HepG2 (cell line): ENCODE measurements around the gene ATP5MC2. TPM values are rescaled to one million over a fixed set of nuclear protein-coding genes. Genes with fewer than 3 reads are reported as not detected.

ENCODE experiments used
- AGO1 ChIP-seq: fragments of 200-400 bp; formaldehyde crosslinking; IDR thresholded peaks from 2 replicates; pipeline ENCODE4 v1.6.1; 2017; ENCODE audit warnings: mild to moderate bottlenecking, low read depth, low read length, moderate library complexity; ENCODE audit not compliant: poor library complexity, severe bottlenecking
- ATF3 ChIP-seq: sonication (generic); formaldehyde crosslinking; IDR thresholded peaks from 2 replicates; pipeline ENCODE4 v1.4.0; 2020; ENCODE audit warnings: missing genetic modification reagents
- BCL6 ChIP-seq: IDR thresholded peaks from 2 replicates; pipeline ENCODE4 v1.6.1; 2016; ENCODE audit warnings: missing genetic modification reagents, missing compliant biosample characterization
- CREM ChIP-seq, 2 experiments: sonication (generic) in 1 of 2; formaldehyde crosslinking in 1 of 2; IDR thresholded peaks; 2 replicates each; pipeline versions ENCODE4 v1.4.0 to v1.6.1; 2016 to 2020; ENCODE audit warnings: antibody characterized with exemption in 1 of 2, mild to moderate bottlenecking in 1 of 2, missing genetic modification reagents in 1 of 2
- HDAC1 ChIP-seq: sonication (generic); formaldehyde crosslinking; IDR thresholded peaks from 2 replicates; pipeline ENCODE4 v1.5.1; 2020; ENCODE audit warnings: mild to moderate bottlenecking, missing genetic modification reagents
- HOXD1 ChIP-seq: sonication (generic); formaldehyde crosslinking; IDR thresholded peaks from 2 replicates; pipeline ENCODE4 v1.5.0; 2020; ENCODE audit warnings: missing genetic modification reagents
- MED8 ChIP-seq: sonication (generic); formaldehyde crosslinking; IDR thresholded peaks from 2 replicates; pipeline ENCODE4 v1.8.1; 2023; ENCODE audit warnings: mild to moderate bottlenecking, missing genetic modification reagents; ENCODE audit not compliant: insufficient replicate concordance
- MEIS1 ChIP-seq: sonication (generic); formaldehyde crosslinking; IDR thresholded peaks from 2 replicates; pipeline ENCODE4 v1.9.0; 2021; ENCODE audit warnings: mild to moderate bottlenecking, missing genetic modification reagents, moderate library complexity, borderline replicate concordance
- MLXIP ChIP-seq: sonication (generic); formaldehyde crosslinking; IDR thresholded peaks from 2 replicates; pipeline ENCODE4 v1.9.0; 2021; ENCODE audit warnings: missing genetic modification reagents, borderline replicate concordance
- NAIF1 ChIP-seq: sonication (generic); formaldehyde crosslinking; IDR thresholded peaks from 2 replicates; pipeline ENCODE4 v1.5.0; 2020; ENCODE audit warnings: mild to moderate bottlenecking, missing genetic modification reagents, borderline replicate concordance
- NFYC ChIP-seq: IDR thresholded peaks from 2 replicates; pipeline ENCODE4 v1.6.1; 2016; ENCODE audit warnings: missing genetic modification reagents, missing compliant biosample characterization
- NONO ChIP-seq, 2 experiments: fragments of 450-650 bp in 1 of 2; sonication (generic) in 1 of 2; formaldehyde crosslinking in 1 of 2; IDR thresholded peaks in 1 of 2; conservative IDR thresholded peaks in 1 of 2; 2 replicates each; pipeline versions ENCODE4 v1.6.1 to v1.8.0; 2017 to 2022; ENCODE audit warnings: mild to moderate bottlenecking in 1 of 2, missing genetic modification reagents in 1 of 2, moderate library complexity in 1 of 2
- NR2F2 ChIP-seq: IDR thresholded peaks from 2 replicates; pipeline ENCODE4 v1.6.1; 2012; ENCODE audit warnings: low read depth, inconsistent platforms, borderline replicate concordance
- RARA ChIP-seq: IDR thresholded peaks from 2 replicates; pipeline ENCODE4 v1.6.1; 2016; ENCODE audit warnings: missing genetic modification reagents, missing compliant biosample characterization
- SIX4 ChIP-seq: sonication (generic); formaldehyde crosslinking; IDR thresholded peaks from 2 replicates; pipeline ENCODE4 v1.4.0; 2020; ENCODE audit warnings: missing genetic modification reagents
- ZBTB8A ChIP-seq: sonication (generic); formaldehyde crosslinking; IDR thresholded peaks from 2 replicates; pipeline ENCODE4 v1.4.0; 2020; ENCODE audit warnings: mild to moderate bottlenecking, low read depth, missing genetic modification reagents, borderline replicate concordance
- ZNF230 ChIP-seq: sonication (generic); formaldehyde crosslinking; IDR thresholded peaks from 2 replicates; pipeline ENCODE4 v1.4.0; 2020; ENCODE audit warnings: mild to moderate bottlenecking, missing genetic modification reagents
- ZNF276 ChIP-seq: sonication (generic); formaldehyde crosslinking; IDR thresholded peaks from 2 replicates; pipeline ENCODE4 v1.4.0; 2020; ENCODE audit warnings: mild to moderate bottlenecking, low read depth, missing genetic modification reagents
- ZNF317 ChIP-seq: sonication (generic); formaldehyde crosslinking; IDR thresholded peaks from 2 replicates; pipeline ENCODE4 v1.5.0; 2020; ENCODE audit warnings: mild to moderate bottlenecking, missing genetic modification reagents
- ZNF331 ChIP-seq: sonication (generic); formaldehyde crosslinking; IDR thresholded peaks from 2 replicates; pipeline ENCODE4 v1.4.0; 2020; ENCODE audit warnings: missing genetic modification reagents
- ZNF570 ChIP-seq: sonication (generic); formaldehyde crosslinking; IDR thresholded peaks from 2 replicates; pipeline ENCODE4 v1.4.0; 2020; ENCODE audit warnings: mild to moderate bottlenecking, missing genetic modification reagents, borderline replicate concordance
- ZNF709 ChIP-seq: sonication (generic); formaldehyde crosslinking; IDR thresholded peaks from 2 replicates; pipeline ENCODE4 v1.5.0; 2020; ENCODE audit warnings: mild to moderate bottlenecking, missing genetic modification reagents
- ZNF776 ChIP-seq: sonication (generic); formaldehyde crosslinking; IDR thresholded peaks from 2 replicates; pipeline ENCODE4 v1.4.0; 2020; ENCODE audit warnings: mild to moderate bottlenecking, missing genetic modification reagents
- ZSCAN22 ChIP-seq: sonication (generic); formaldehyde crosslinking; IDR thresholded peaks from 2 replicates; pipeline ENCODE4 v1.4.0; 2020; ENCODE audit warnings: mild to moderate bottlenecking, missing genetic modification reagents
- polyA plus RNA-seq, 8 experiments: library from polyadenylated mRNA; depleted of rRNA in 3 of 8; stranded (reverse) in 7 of 8; unstranded in 1 of 8; fragments of >200 nt; fragmentation: Illumina TruSeq in 4 of 8; extraction: Trizol in 4 of 8; gene quantifications; 2 replicates each; pipeline versions ENCODE4 v1.2.1 to v1.2.3, GENCODE V29; 2011 to 2016; ENCODE audit warnings: low read depth in 4 of 8, missing spikeins in 1 of 8, mixed read lengths in 1 of 8; ENCODE audit not compliant: insufficient read depth in 1 of 8
- total RNA-seq, 5 experiments: library from RNA; depleted of rRNA; stranded (reverse); fragments of >200 nt; fragmentation: Illumina TruSeq; extraction: Trizol; gene quantifications; 2 replicates each; pipeline ENCODE4 v1.2.3, GENCODE V29; 2016; ENCODE audit warnings: low read depth in 1 of 5

The ATP5MC2 gene
- total and polyA plus RNA-seq, 2 of the 13 experiments (the other 11 are each of a cell fraction or from before 2014, with no cell fraction given), result 230 to 257 TPM

GRCh38 chr12:53675701-53676607 lies at the start of gene ATP5MC2 (continued):
- TF ChIP-seq ZBTB8A (CRISPR knock-in tag), result no peak
- TF ChIP-seq MEIS1 (CRISPR knock-in tag), result peak; percentile 79; the same call in 1 of the 2 replicates
- no peak for TF ChIP-seq NONO (IDR thresholded peaks at IDR 0.05)
- peak; percentile 98 for TF ChIP-seq NONO (CRISPR knock-in tag; conservative IDR thresholded peaks at IDR 0.05)
- peak; percentile 91 for TF ChIP-seq ZNF317 (CRISPR knock-in tag)
- TF ChIP-seq HOXD1, result peak; percentile 94
- TF ChIP-seq NR2F2, result peak; percentile 38; the same call in 1 of the 2 replicates
- peak; percentile 42 for TF ChIP-seq ATF3 (CRISPR knock-in tag)
- peak; percentile 46; the same call in 1 of the 2 replicates for TF ChIP-seq BCL6 (CRISPR knock-in tag)
- TF ChIP-seq RARA, result peak; percentile 56; the same call in 1 of the 2 replicates
- 0 out of 2 replicates have a peak, but pooled peaks have one; percentile 63 for TF ChIP-seq ZSCAN22 (CRISPR knock-in tag)
- peak; percentile 62; the same call in 1 of the 2 replicates for TF ChIP-seq ZNF709 (CRISPR knock-in tag)
- peak; percentile 97 for TF ChIP-seq ZNF230
- TF ChIP-seq ZNF276 (CRISPR knock-in tag), result 0 out of 2 replicates have a peak, but pooled peaks have one; percentile 23
- TF ChIP-seq HDAC1 (CRISPR knock-in tag), result peak; percentile 87
- peak; percentile 93; the same call in 1 of the 2 replicates for TF ChIP-seq ZNF331 (CRISPR knock-in tag)
- no peak for TF ChIP-seq AGO1
- peak; percentile 20; the same call in 1 of the 2 replicates for TF ChIP-seq CREM (IDR thresholded peaks at IDR 0.05)
- TF ChIP-seq CREM (CRISPR knock-in tag; IDR thresholded peaks at IDR 0.05), result no peak
- peak; percentile 52 for TF ChIP-seq NFYC (CRISPR knock-in tag)
- peak; percentile 86 for TF ChIP-seq MED8
- no peak for TF ChIP-seq ZNF570
- peak; percentile 62; the same call in 1 of the 2 replicates for TF ChIP-seq ZNF776 (CRISPR knock-in tag)
- TF ChIP-seq NAIF1, result peak; percentile 93
- TF ChIP-seq SIX4 (CRISPR knock-in tag), result no peak
- TF ChIP-seq MLXIP (CRISPR knock-in tag), result no peak
